A673 (cell line): Measurements from ENCODE around the gene CCDC63. TPM values are rescaled to one million over a fixed set of nuclear protein-coding genes. Genes with fewer than 3 reads are reported as not detected.

Experiments
- BruUV-seq: library from RNA; stranded (reverse); fragments of 400-500 nt; replicated peaks from 2 replicates; lab custom pipeline; 2021; lab: Mats Ljungman, UMichigan
- CTCF ChIA-PET: fragments of 300-600 bp; sonication (Branson Sonifier 250); formaldehyde crosslinking; loops from one replicate; lab custom pipeline; 2022; ENCODE audit warnings: antibody characterized with exemption; lab: Charles Lee
- POLR2A ChIA-PET: fragments of 300-600 bp; sonication (Branson Sonifier 250); formaldehyde crosslinking; loops from one replicate; lab custom pipeline; 2022; ENCODE audit warnings: antibody characterized with exemption; ENCODE audit not compliant: low non-redundant PET; lab: Charles Lee
- DNase-seq: peaks from one replicate; pipeline ENCODE4 v3.0.0-alpha.2; 2015; ENCODE audit warnings: low spot score
- H3K27ac ChIP-seq: fragments of 200-600 bp; sonication (generic); 2 replicates; pipeline ENCODE4 v1.5.1; 2016; ENCODE audit warnings: mixed run types, low read depth, mild to moderate bottlenecking, mixed read lengths, antibody characterized with exemption, low read length; ENCODE audit not compliant: poor library complexity, severe bottlenecking
- H3K27me3 ChIP-seq: fragments of 200-600 bp; sonication (generic); replicated peaks from 2 replicates; pipeline ENCODE4 v1.6.1; 2017; ENCODE audit warnings: mixed run types, low read depth, mild to moderate bottlenecking, mixed read lengths, antibody characterized with exemption, low read length; ENCODE audit not compliant: insufficient read depth, poor library complexity
- H3K36me3 ChIP-seq: fragments of 200-600 bp; sonication (generic); 2 replicates; pipeline ENCODE4 v1.6.1; 2016; ENCODE audit warnings: mixed run types, mild to moderate bottlenecking, mixed read lengths, antibody characterized with exemption, low read length; ENCODE audit not compliant: insufficient read depth, poor library complexity, severe bottlenecking
- H3K4me1 ChIP-seq: fragments of 200-600 bp; sonication (generic); 2 replicates; pipeline ENCODE4 v1.6.1; 2017; ENCODE audit warnings: mixed run types, mild to moderate bottlenecking, mixed read lengths, antibody characterized with exemption, low read length; ENCODE audit not compliant: insufficient read depth, poor library complexity, severe bottlenecking
- H3K4me3 ChIP-seq: fragments of 200-600 bp; sonication (generic); 2 replicates; pipeline ENCODE4 v1.5.1; 2016; ENCODE audit warnings: low read depth, mixed run types, mild to moderate bottlenecking, mixed read lengths, low read length; ENCODE audit not compliant: poor library complexity, severe bottlenecking
- H3K9me3 ChIP-seq: fragments of 200-600 bp; sonication (generic); 2 replicates; pipeline ENCODE4 v1.6.1; 2016; ENCODE audit warnings: mixed run types, low read depth, mild to moderate bottlenecking, mixed read lengths, antibody characterized with exemption, low read length; ENCODE audit not compliant: poor library complexity, severe bottlenecking
- EZH2 ChIP-seq: fragments of 200-600 bp; sonication (generic); IDR thresholded peaks from 2 replicates; pipeline ENCODE4 v1.6.1; 2017; ENCODE audit warnings: borderline replicate concordance, low read depth, mild to moderate bottlenecking, mixed read lengths, antibody characterized with exemption, low read length; ENCODE audit not compliant: poor library complexity, severe bottlenecking
- intact Hi-C: fragments of 100-400 bp; cut with micrococcal nuclease; formaldehyde crosslinking; loops from one replicate; pipeline ENCODE4 v1.10.0; 2022; ENCODE audit not compliant: unreplicated experiment
- total RNA-seq: library from RNA; stranded (reverse); gene quantifications from 2 replicates; pipeline ENCODE4 v1.2.3, GENCODE V29; 2021
- TF ChIP-seq, protein P1 (sequence below): fragments of 300-800, 200-600 bp; sonication (generic); conservative IDR thresholded peaks from 2 replicates; pipeline ENCODE4 v1.5.1; 2017; ENCODE audit warnings: low read depth, mild to moderate bottlenecking, antibody characterized with exemption, low read length, moderate library complexity, mixed read lengths

Gene CCDC63
- total RNA-seq, 1 experiment from 2014 or later: 0.24 TPM

DNA sequence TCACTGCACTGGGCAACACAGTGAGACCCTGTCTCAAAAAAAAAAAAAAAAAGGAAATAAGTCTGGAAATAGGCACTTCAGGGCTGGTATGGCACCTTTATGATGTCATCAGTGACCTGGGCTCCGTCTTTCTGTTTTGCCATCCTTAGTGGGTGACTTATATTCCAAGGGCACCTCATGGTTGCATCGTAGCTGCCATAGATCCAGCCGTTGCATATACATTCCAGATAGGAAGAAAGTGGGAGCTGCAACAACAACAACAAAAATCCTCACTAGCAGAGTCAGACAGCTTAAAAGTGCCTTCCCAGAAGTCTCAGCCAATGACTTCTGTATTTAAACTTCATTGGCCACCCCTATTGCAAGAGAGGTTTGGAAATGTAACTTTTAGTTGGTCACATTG lies 47.2 kb downstream of the CCDC63 start:
- no peak overlapping the region for H3K27ac ChIP-seq
- H3K4me3 ChIP-seq: no peak overlapping the region
- no peaks in the 10 kb centered on the region for H3K9me3 ChIP-seq
- no TSS peak for BruUV-seq
- H3K36me3 ChIP-seq: no peaks in the 10 kb centered on the region
- H3K27me3 ChIP-seq: no peaks in the 10 kb centered on the region
- DNase-seq: no peak
- ChIA-PET POLR2A (no interaction called here), CTCF (interaction anchor here (0.7 kb wide), 2 partner anchors 189 to 448 kb away, joined by 4 to 8 read pairs; no protein-coding TSS in a partner anchor)
- H3K4me1 ChIP-seq: no peaks in the 10 kb centered on the region
- intact Hi-C loops: loop anchor here (1.0 to 2.0 kb wide), 2 partner anchors 405 to 419 kb away; no protein-coding TSS in a partner anchor
- TF ChIP-seq EZH2: no peak
- TF ChIP-seq, protein P1, sequence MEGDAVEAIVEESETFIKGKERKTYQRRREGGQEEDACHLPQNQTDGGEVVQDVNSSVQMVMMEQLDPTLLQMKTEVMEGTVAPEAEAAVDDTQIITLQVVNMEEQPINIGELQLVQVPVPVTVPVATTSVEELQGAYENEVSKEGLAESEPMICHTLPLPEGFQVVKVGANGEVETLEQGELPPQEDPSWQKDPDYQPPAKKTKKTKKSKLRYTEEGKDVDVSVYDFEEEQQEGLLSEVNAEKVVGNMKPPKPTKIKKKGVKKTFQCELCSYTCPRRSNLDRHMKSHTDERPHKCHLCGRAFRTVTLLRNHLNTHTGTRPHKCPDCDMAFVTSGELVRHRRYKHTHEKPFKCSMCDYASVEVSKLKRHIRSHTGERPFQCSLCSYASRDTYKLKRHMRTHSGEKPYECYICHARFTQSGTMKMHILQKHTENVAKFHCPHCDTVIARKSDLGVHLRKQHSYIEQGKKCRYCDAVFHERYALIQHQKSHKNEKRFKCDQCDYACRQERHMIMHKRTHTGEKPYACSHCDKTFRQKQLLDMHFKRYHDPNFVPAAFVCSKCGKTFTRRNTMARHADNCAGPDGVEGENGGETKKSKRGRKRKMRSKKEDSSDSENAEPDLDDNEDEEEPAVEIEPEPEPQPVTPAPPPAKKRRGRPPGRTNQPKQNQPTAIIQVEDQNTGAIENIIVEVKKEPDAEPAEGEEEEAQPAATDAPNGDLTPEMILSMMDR: no peak

- H3K9me3 ChIP-seq: no peaks in the 10 kb centered on the region
- H3K4me3 ChIP-seq: no peak overlapping the region
- no TSS peak for BruUV-seq
- POLR2A ChIA-PET: no interaction called here
- intact Hi-C loops: no loop called here
- H3K27me3 ChIP-seq: no peaks in the 10 kb centered on the region
- TF ChIP-seq, protein P1: no peak
- no peak for TF ChIP-seq EZH2
- H3K4me1 ChIP-seq: no peaks in the 10 kb centered on the region
- no peaks in the 10 kb centered on the region for H3K36me3 ChIP-seq
- DNase-seq: no peak
- CTCF ChIA-PET: no interaction called here
- H3K27ac ChIP-seq: no peak overlapping the region
Observed at GRCh38 chr12:110896559-110896958, 49.8 kb downstream of the CCDC63 start.

GRCh38 chr12:110901401-110901800 lies 54.6 kb downstream of the CCDC63 start:
- DNase-seq: no peak
- ChIA-PET POLR2A (no interaction called here), CTCF (no interaction called here)
- intact Hi-C loops: no loop called here
- Histone ChIP-seq H3K9me3 (no peaks in the 10 kb centered on the region), H3K27me3 (no peaks in the 10 kb centered on the region), H3K4me3 (no peak overlapping the region), H3K36me3 (no peaks in the 10 kb centered on the region), H3K4me1 (no peaks in the 10 kb centered on the region), H3K27ac (no peak overlapping the region)
- TF ChIP-seq, protein P1: no peak
- no peak for TF ChIP-seq EZH2
- BruUV-seq: no TSS peak
